GM19397 (cell line): ENCODE results near the gene SMAGP.
"Not testable (repeated sequence)": the region's sequence is repeated elsewhere in the genome, so short reads cannot be mapped to it uniquely, and the experiment has no call there.

Source experiments
- ATAC-seq: cut with Tn5 transposase; IDR thresholded peaks from one replicate; pipeline ENCODE4 v1.9.1; 2021; ENCODE audit warnings: mild to moderate bottlenecking, moderate library complexity; ENCODE audit not compliant: unreplicated experiment

SMAGP gene, protein sequence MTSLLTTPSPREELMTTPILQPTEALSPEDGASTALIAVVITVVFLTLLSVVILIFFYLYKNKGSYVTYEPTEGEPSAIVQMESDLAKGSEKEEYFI

DNA sequence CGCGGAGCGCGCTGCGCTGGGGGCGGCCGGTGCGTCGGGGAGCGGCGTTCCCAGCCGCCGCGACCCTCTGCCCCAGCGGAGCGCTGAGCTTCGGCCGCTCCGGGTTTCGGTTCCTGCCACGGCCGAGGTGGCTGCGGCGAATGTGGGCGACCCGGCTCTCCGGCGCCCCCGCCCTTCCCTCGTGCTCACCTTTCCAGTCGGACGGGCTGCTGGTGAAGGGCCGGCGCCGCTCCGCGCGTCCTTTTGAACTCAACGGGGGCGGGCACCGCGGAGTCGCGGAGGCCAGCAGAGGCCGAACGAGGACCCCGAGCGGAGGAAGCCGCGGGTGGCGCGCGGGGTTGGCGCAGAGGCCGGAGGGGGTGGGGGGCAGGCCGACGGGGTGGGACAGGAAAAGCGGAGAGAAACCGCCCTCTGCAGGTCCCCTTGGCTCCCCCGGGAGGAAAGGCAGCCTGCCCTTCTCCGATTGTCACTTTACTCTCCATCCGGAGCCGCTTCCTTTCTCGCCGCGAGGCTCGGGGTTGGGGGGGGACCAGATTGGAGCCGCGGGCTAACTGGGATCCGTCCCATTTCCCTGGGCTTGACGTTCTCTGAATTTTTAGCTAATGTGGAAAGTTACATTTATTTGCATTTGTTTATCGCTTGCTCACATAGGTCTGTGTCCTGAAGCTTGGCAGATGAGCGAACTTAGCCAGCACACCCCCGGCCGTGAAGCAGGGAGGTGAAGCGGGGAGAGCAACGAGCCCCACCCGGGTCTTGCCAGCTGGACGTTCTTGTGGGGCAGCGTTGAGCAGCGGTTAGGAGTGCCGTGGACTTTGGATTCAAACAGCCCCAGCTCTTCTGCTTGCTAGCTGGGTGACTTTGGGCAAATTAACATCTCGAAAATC lies at the start of gene SMAGP:
Gene SMAGP (minus strand): TSS at position 349 of the 884 bp plus-strand sequence. CDS start 1,137 bp downstream, outside the sequence.
- peak; percentile 76 for ATAC-seq

DNA sequence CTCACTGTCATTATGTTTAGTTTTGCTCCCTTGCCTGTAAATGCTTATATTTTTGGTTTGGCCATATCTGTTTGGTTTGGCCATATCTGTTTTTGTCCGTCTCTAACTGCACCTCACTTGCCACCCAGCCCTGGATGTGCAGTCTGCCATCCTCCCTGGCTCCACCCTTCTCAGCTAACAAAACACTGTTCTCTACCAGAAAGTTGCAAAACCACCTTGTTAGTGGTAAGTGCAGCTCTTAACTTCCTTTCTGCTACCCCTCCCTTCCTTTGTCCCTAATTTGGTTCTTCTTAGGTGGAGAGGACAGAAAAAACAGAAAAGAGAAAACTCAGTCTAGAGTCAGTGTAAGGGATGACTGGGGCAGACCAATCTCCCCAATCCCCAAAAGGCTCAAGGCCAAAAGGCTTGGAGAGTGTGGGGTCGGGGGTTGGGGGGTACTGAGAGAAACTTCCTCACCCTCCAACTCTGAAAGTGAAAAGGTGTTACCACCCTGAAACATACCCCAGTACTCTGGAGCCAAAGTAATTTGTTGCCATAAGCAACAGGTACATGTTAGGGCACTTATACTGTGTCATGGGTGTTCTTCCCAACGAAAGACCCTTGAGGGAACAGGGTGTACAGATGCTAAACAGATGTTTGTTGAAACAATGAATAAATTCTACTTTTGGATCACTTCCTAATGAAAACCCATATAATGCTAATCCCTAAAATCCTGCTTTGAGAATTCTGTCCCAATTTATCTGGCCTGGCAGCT lies 48.8 kb upstream of the SMAGP start:
- no peak for ATAC-seq

DNA sequence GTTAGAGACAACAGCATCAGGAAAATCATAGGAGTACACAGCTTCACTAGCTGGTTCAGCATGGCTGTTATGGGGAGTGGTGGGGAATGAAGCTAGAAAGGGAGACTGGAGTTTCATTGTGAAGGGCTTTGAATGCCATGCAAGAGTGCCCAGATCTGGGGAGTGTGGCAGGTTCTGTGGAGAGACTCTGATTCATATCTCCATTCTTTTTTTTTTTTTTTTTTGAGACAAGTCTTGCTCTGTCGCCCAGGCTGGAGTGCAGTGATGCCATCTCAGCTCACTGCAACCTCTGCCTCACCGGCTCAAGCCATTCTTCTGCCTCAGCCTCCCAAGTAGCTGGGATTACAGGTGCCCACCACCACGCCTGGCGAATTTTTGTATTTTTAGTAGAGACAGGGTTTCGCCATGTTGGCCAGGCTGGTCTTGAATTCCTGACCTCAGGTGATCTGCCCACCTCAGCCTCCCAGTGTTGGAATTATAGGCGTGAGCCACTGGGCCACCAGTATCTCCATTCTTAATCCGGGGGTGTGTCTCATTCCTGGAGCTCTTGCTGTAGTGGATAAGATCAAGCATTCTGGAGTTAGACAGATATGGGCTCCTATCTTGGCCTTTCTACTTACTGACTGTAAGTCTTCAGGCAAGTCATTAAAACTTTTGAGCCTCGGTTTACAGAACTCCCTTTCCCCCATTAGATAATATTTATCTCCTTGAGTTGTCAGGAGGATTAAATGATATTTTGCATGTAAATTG lies 48.0 kb upstream of the SMAGP start:
- ATAC-seq, result not testable (repeated sequence)

DNA sequence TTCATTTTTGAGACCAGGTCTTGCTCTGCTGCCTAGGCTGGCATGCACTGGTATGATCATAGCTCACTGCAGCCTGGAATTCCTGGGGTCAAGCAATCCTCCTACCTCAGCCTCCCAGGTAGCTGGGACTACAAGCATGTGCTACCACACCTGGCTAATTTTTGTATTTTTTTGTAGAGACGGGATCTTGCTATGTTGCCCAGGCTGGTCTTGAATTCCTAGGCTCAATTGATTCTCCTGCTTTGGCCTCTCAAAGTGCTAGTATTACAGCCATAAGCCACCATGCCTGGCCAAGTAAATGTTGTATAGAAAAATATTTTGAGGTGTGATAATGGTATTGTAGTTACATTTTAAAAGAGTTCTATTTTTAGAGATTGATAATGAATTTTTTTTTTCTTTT lies 41.2 kb upstream of the SMAGP start:
- ATAC-seq, result no peak

DNA sequence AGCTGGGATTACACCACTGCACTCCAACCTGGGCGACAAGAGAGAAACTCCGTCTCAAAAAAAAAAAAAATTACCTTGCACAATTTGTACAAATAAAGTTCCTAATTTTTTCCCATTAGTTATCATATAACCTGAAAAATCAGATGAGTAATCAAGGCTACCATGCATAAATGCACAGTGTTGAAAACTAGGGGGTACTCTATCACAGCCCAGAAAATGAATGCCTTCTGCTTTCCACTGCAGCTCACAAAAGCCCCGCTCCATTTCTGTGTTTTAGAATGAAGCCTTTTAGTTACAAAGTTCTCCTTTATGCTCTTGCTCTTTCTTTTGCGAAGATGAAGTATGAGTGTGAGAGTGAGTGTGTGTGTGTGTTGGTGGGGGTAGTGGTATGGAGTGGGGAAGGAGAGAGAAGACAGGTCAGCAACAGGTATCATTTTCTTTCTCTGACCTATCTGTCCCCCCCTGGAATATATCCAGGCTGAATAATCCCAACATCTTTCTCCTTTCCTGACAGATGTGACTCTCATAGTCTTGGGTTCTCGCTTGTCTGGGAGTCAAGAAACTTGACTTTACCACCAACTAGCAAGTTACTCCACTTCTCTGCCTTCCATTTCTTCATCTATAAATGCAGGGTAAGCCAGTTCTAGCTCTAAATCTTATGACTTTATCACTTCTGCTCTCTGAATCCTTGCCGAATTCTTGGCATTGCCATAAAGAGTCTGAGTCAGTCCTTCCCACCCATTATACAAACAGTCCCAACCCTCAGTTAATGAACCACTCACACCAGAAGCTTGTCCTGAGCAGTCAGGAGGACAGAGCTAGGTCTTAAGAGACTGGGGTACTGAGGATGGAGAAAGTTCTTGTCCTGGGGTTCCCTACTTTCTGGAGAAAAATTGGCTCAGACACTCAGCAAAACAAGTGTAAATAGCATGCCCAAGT lies 37.7 kb upstream of the SMAGP start:
- ATAC-seq, result no peak

DNA sequence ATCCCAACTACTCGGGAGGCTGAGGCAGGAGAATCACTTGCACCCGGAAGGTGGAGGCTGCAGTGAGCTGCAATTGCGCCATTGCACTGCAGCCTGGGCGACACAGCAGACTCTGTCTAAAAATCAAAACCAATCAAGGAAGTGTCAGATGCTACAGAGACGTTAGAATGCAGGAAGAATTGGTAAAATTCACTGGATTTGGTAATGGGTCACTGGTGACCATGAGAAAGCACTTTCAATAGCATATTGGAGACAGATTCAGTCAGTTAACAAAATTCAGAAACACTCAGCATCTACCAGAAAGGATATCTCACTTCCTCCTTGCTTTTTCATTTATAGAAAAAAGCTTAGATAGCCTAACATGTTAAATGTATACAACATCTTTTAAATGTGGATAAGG lies 36.3 kb upstream of the SMAGP start:
- ATAC-seq, result no peak

DNA sequence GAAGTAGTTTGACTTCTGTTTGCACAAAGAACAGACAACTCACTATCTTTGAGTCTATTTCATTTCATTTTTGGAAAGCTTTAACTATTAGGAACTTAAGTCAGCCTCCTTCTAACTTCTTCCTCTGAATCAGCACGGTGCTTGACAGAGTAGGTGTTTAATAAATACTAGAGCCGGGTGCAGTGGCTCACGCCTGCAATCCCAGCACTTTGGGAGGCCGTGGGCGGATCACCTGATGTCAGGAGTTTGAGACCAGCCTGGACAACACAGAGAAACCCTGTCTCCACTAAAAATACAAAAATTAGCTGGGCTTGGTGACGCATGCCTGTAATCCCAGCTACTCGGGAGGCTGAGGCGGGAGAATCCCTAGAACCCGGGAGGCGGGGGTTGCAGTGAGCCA lies 30.6 kb upstream of the SMAGP start:
- ATAC-seq, result not testable (repeated sequence)

DNA sequence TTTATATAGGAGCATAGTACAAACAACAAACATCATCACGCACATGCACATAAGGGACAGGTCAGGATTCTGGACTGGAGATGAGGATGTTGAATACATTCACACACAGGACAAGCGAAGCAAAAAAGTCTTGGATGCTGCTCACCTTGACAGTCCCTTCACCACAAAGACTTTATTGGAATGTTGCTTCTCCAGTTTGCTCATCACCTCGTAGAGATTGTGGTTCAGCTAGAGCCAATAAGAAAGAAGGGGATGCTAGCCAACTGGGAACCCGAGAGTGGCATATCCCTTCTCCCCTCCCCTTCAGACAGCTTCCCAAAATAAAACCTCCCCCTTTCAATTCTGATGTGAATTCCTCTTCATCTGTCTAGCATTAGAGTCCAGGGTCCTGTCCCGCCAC lies 25.4 kb upstream of the SMAGP start:
- ATAC-seq, result no peak

DNA sequence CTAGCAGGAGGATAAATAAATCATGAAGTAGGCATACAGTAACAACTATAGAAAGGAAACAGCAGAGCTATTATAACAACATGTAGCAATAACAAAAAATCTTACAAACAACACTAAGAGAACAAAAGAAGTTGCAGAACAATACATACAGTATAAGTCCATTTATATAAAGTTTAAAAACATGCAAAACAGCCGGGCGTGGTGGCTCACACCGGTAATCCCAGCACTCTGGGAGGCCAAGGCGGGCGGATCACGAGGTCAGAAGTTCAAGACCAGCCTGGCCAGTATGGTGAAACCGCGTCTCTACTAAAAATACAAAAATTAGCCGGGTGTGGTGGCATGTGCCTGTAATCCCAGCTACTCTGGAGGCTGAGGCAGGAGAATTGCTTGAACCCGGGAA lies 23.9 kb upstream of the SMAGP start:
- ATAC-seq, result not testable (repeated sequence)

DNA sequence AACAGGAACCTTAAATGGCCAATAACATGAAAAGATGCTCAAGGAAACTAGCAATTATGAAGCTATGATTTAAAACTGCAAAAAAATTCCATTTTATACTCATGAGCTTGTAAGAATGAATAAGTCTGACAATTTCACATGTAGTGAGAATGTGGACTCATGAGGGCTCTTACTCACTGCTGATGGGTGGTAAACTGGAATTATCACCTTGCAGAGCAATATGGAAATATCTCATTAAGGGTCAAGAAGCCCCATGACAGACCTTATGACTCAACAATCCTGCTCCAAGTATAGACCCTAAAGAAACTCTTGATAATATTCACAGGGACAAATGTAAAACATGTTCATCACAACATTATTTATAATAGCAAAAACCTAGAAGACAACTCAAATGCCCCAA lies 23.5 kb upstream of the SMAGP start:
- no peak for ATAC-seq

DNA sequence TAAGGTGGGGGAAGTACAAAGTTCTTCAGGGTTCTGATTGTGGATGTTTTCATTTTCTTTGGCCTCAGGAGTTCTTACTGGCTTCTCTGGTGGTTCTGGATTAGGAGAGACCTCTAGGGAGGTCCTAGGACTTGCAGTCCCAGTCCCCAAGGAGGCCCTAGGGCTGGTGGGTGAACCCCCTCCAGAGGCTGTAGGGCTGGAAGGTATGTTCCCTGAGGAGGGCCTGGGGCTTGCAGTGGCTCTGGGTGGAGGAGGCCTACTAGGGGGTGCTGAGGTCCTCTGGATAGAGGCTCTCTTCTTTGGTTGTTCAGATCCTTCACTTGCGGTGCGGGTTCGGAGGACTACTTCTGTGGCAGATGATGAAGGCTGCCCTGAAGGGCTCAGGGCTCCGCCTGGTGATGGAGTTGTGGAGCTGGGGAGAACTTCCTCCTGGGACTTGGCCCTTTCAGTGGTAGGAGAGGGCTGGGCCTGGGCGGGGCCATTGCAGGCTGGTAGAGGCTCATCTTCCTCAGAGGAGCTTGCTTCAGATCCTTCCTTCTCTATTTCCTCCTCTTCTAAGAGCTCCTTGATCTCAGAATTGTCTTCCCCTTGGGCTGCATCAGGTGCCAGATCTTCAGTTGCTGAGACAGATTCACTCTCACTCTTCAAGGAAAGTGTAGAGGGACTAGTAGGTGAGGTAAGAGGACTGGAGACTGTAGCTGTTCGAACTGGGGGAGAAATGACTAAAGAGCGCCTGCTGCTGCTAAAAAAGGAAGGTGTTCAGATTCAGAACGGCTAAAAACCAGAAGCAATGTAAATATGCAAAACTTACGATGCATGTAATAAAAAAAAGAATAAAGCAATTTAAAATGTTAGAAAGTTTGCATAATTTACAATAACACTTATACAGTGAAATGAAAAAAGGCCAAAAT lies 21.6 kb upstream of the SMAGP start:
- ATAC-seq, result not testable (repeated sequence)

DNA sequence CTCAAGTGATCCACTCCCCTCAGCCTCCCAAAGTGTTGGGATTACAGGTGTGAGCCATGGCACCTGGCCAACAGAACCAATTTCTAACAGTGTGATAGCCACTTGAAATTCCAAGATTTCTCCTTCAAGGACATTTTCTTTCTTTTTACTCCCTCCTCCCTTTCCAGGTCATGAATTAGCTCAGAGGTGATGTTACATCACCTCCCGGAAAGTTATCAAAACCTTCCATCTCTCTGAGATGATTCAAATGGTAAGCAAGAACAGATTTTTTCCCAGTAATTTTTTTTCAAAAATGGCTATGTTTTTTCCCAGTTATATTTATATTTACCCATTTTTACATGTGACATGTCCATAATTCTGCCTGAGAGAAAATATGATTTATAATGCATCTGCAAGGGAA lies 15.6 kb upstream of the SMAGP start:
- ATAC-seq, result no peak

DNA sequence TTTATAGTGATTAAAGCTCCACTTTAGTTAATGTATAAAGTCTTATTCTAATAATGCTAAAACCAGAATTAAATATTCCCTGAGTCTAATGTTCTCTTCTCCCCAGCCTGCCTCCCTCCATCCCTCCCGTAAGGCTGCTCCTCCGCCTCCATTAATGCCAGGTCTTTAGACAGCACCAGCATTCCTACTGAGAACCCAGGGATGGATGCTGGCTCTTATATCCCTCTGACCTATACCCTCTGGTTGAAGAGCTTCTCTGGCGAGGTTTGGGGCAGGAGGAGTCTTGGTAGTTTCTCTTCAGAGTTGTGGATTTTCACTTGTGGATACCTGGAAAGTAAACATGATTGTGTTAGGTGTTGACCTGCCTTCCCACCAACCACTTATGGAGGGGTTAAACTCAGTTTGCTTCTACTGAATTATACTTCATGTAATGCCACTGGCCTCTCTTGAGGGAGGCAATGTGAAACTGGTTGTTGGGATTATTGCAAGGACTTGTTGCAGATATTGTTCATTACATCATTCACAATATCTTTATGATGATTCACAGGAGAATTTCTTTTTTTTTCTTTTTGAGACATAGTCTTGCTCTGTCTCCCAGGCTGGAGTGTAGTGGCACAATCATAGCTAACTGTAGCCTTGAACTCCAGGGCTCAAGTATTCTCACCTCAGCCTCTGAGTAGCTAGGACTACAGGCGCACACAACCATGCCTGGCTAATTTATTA lies 11.1 kb upstream of the SMAGP start:
- no peak for ATAC-seq

DNA sequence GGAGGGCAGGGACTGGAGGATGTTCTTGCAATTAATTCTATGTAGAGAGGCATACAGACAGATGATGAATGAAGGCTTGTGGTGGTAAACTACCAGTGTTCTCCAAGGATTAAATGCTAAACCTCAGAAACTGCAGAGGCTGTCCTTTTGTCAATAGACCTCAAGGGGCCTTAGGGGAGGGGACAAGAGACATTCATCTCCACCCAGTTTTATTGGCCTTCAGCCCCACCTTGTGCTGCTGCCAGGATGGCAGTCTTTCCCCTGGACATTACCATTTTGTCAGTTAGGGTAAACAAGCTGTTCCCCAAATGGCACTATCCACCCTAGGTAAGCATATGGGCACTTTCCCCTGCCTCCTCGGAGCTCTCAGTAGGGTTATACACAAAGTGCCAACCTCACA lies 4.9 kb upstream of the SMAGP start:
- ATAC-seq, result no peak

DNA sequence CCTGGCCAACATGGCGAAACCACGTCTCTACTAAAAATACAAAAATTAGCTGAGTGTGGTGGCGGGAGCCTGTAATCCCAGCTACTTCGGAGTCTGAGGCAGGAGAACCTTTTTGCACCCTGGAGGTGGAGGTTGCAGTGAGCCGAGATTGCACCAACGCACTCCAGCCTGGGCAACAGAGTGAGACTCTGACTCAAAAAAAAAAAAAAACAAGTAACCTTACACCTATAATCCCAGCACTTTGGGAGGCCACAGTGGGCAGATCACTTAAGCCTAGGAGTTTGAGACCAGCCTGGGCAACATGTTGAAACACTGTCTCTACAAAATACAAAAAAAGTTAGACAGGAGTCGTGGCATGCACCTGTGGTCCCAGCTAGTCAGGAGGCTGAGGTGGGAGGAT lies 2.6 kb upstream of the SMAGP start:
- not testable (repeated sequence) for ATAC-seq

DNA sequence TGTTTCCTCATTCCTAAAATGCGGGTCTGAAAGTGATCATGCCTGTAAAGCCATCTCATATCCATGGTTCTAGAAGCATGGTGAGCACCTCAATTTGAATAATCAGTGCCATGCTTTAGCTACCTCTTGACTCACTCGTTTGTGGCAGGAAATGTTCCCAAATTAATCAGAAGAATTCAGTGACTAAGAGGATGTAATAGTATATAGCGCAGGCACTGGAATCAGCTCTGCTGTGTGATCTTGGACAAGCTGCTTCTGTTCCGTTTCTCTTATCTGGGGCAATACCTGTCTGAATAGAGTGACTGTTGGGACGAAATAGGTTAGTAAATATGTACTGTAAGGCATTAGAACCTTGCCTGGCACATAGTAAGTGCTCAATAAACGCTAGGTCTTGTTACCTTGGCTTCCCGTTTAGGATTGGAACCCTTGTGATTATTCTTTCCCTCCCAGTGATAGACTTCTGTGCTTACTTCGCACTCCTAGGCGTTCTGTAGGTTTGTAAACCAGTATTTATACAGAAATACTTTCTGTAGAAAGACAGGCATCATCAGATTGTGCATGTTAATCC lies 820 bp upstream of the SMAGP start:
- ATAC-seq, result no peak

DNA sequence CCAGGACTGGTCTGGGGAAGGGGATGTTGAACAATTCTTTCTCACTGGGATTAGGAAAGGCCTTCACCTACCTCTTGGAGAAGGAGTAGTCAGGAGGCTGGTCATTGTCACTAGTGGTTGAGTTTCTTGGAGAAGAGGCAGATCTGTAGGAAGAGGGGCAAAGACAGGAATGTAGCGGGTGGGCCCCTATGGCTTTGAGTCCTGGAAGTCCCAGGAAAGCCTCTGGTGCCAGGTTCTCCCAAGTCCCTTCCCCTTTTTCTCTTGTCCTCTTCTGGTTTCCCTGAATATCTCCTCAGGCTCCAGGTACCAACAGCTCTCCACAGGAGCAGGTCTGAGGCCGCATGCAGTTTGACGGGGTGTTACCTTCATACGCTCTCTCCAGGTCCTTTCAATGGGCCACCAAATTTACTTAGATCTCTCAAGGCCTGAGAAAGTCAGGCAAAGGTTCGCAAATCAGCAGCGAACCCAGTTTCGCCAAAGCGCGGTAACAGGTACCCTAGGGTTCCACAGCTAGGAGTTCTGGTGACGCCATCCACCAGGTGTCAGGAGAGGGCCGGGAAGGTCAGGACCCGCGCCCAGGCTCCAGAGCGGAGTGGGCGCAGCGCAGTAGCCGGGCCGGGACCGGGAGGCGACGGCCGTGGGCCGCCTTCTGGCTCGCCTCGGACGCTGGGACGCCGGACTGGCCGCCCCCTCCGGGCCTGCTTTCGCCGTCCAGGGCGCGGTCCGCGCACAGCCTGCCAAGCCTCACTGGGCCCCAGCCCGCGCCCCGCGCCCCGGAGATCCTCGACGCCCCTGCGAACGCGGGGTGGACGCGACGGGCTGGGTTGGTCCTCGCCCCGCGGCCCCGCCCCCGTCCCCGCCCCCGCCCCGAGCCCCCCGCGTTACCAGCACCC lies 795 bp downstream of the SMAGP start:
- ATAC-seq, result peak; percentile 42
